Measurements from ENCODE around the gene CTSV.
A peak's percentile ranks its signal among the peaks of the same experiment; 100 is the strongest.
"Not testable (repeated sequence)": the region's sequence is repeated elsewhere in the genome, so short reads cannot be mapped to it uniquely, and the experiment has no call there.

CTSV gene

GRCh38 chr9:97038611-97039513 is at the start of gene CTSV:
TSS of gene CTSV (minus strand) at chr9:97039142. CDS start at chr9:97038043, 1,099 bp downstream.
- Histone ChIP-seq H3K9me3 (ENCODE audit: control insufficient read depth in 2 of 2, low read length in 2 of 2) (peaks cover 0 to 3% of the 10 kb centered on the region in 2 donors), H3K4me3 (ENCODE audit: low read length in 2 of 2) (peak within 1 kb of the TSS; percentile 63 to 77), H3K27me3 (ENCODE audit: control insufficient read depth in 1 of 2, insufficient read depth in 2 of 2, low read length in 2 of 2) (peaks cover 10 to 14% of the 10 kb centered on the region in 2 donors), H3K27ac (ENCODE audit: low read length) (no peak within 1 kb of the TSS), H3K36me3 (ENCODE audit: control insufficient read depth in 2 of 2, insufficient read depth in 2 of 2, low read length in 2 of 2) (no peaks in the 10 kb centered on the region), H3K4me1 (ENCODE audit: control insufficient read depth, insufficient read depth, low read length) (peaks cover 10% of the 10 kb centered on the region), H3K9ac (ENCODE audit: low read length in 2 of 2) (peak within 1 kb of the TSS; percentile 39 to 60)

- not testable (repeated sequence) for H3K4me3 ChIP-seq (ENCODE audit: low read length in 2 of 2); H3K36me3 ChIP-seq (ENCODE audit: control insufficient read depth in 2 of 2, insufficient read depth in 2 of 2, low read length in 2 of 2); H3K27ac ChIP-seq (ENCODE audit: low read length); H3K27me3 ChIP-seq (ENCODE audit: control insufficient read depth in 1 of 2, insufficient read depth in 2 of 2, low read length in 2 of 2); H3K4me1 ChIP-seq (ENCODE audit: control insufficient read depth, insufficient read depth, low read length); H3K9ac ChIP-seq (ENCODE audit: low read length in 2 of 2); H3K9me3 ChIP-seq (ENCODE audit: control insufficient read depth in 2 of 2, low read length in 2 of 2)
Observed at GRCh38 chr9:97087668-97088215, 48.8 kb upstream of the CTSV start.

DNA sequence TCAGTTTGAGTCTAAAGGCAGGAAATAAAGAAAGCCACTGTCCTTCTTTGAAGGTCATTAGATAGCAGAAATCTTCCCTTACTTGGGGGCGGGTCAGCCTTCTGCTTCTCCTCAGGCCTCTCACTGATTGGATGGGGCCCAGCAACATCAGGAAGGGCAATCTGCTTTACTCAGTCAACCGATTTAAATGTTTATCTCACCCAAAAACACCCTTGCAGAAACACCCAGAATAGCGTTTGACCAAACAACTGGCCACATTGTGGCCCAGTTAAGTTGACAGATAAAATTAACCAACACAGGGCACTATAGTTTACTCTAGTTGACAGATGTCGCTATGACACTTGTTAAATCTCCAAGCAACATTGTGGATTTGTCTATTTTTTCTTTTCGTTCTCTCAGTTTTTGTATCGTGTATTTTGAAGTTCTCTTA is 45.6 kb upstream of the CTSV start:
- not testable (repeated sequence) for H3K4me1 ChIP-seq (ENCODE audit: control insufficient read depth, insufficient read depth, low read length); H3K9me3 ChIP-seq (ENCODE audit: control insufficient read depth in 2 of 2, low read length in 2 of 2); H3K27me3 ChIP-seq (ENCODE audit: control insufficient read depth in 1 of 2, insufficient read depth in 2 of 2, low read length in 2 of 2); H3K27ac ChIP-seq (ENCODE audit: low read length); H3K9ac ChIP-seq (ENCODE audit: low read length in 2 of 2); H3K36me3 ChIP-seq (ENCODE audit: control insufficient read depth in 2 of 2, insufficient read depth in 2 of 2, low read length in 2 of 2); H3K4me3 ChIP-seq (ENCODE audit: low read length in 2 of 2)

- H3K9me3 ChIP-seq (ENCODE audit: control insufficient read depth in 2 of 2, low read length in 2 of 2): no peaks in the 10 kb centered on the region
- H3K27ac ChIP-seq (ENCODE audit: low read length): no peak overlapping the region
- H3K4me3 ChIP-seq (ENCODE audit: low read length in 2 of 2): no peak overlapping the region
- peaks cover 5% of the 10 kb centered on the region for H3K4me1 ChIP-seq (ENCODE audit: control insufficient read depth, insufficient read depth, low read length)
- H3K9ac ChIP-seq (ENCODE audit: low read length in 2 of 2): no peak overlapping the region
- no peaks in the 10 kb centered on the region for H3K36me3 ChIP-seq (ENCODE audit: control insufficient read depth in 2 of 2, insufficient read depth in 2 of 2, low read length in 2 of 2)
- H3K27me3 ChIP-seq (ENCODE audit: control insufficient read depth in 1 of 2, insufficient read depth in 2 of 2, low read length in 2 of 2): peaks cover 18 to 22% of the 10 kb centered on the region in 2 donors
Observed at GRCh38 chr9:97078362-97078761, 39.4 kb upstream of the CTSV start.

DNA sequence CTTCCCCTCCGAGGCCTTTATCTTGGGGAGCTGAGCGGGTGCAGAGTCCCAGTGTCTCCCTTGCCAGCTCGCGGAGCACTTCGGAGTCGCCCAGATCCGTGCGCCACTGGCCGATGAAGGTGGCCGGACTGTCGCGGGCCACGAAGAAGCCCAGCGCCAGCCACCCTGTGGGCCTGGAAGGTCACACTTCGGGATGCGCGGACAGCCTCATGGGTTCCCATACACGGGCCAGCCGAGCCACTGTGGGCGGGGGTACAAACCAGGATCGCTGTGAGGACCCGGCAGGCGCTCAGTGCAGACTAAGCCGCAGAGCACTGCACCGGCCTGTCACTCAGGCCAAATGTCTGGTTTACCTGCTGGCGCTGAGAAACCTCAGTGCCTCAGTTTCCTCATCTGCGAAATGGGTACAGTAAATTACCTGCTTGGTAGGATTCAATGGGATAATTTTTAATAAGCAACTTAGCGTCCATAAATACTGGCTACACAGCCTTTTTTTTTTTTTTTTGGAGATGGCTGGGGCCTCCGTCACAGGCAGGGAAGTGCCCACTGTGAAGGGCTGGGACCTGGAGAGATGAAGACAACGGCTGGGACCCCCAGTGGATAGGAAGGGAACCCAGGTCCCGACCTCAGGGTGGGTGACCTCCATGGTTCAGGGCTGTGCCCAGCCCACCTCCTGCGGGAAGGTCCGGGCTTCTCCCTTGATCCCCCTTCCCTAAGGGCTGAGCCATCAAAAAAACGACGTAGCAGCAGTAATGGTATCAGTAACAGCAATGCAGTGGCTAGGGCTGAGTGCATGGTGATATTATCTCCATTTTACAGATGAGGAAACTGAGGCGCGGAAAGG is 38.7 kb upstream of the CTSV start:
- Histone ChIP-seq H3K4me3 (ENCODE audit: low read length in 2 of 2) (no peak overlapping the region), H3K9ac (ENCODE audit: low read length in 2 of 2) (no peak overlapping the region), H3K27me3 (ENCODE audit: control insufficient read depth in 1 of 2, insufficient read depth in 2 of 2, low read length in 2 of 2) (peaks cover 19 to 24% of the 10 kb centered on the region in 2 donors), H3K36me3 (ENCODE audit: control insufficient read depth in 2 of 2, insufficient read depth in 2 of 2, low read length in 2 of 2) (no peaks in the 10 kb centered on the region), H3K4me1 (ENCODE audit: control insufficient read depth, insufficient read depth, low read length) (peaks cover 5% of the 10 kb centered on the region), H3K27ac (ENCODE audit: low read length) (no peak overlapping the region), H3K9me3 (ENCODE audit: control insufficient read depth in 2 of 2, low read length in 2 of 2) (no peaks in the 10 kb centered on the region)

DNA sequence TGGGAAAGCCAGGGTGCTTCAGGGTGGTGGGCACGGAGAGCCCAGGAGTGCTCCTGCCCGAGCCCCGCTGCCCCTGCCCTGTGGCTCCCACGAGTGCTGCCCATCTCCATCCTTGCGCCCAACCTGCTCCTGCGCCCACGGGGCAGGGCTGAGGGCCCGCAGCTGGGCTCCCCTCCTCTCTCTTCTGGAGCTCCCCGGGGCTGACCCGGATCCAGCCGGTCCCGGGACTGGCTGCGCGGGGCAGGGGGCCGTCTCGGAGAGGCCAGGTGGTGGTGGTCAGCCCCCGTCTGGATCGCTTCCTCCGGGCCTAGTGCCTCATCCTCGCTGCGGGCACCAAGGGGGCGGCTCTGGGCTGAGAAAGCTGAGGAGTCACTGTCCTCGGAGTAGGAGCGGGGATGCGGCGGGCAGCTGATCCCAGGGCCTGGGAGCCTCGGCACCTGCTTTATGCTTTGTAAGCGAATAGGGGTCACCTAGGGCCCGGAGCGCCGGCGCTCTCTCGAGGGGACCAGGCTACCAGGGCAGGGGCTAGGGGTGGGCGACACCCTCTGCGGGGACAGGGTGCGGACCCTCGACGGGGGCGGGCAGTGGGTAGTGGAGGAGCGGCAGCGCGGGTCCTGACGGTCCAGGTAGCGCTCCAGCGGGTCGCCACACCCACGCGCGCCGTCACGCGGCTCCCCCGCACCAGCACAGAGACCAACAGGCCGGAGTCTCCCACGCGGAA is 37.9 kb upstream of the CTSV start:
- H3K27me3 ChIP-seq (ENCODE audit: control insufficient read depth in 1 of 2, insufficient read depth in 2 of 2, low read length in 2 of 2): peaks cover 25 to 26% of the 10 kb centered on the region in 2 donors
- not testable (repeated sequence) for H3K9ac ChIP-seq (ENCODE audit: low read length in 2 of 2); H3K4me1 ChIP-seq (ENCODE audit: control insufficient read depth, insufficient read depth, low read length); H3K4me3 ChIP-seq (ENCODE audit: low read length in 2 of 2); H3K36me3 ChIP-seq (ENCODE audit: control insufficient read depth in 2 of 2, insufficient read depth in 2 of 2, low read length in 2 of 2); H3K9me3 ChIP-seq (ENCODE audit: control insufficient read depth in 2 of 2, low read length in 2 of 2); H3K27ac ChIP-seq (ENCODE audit: low read length)

DNA sequence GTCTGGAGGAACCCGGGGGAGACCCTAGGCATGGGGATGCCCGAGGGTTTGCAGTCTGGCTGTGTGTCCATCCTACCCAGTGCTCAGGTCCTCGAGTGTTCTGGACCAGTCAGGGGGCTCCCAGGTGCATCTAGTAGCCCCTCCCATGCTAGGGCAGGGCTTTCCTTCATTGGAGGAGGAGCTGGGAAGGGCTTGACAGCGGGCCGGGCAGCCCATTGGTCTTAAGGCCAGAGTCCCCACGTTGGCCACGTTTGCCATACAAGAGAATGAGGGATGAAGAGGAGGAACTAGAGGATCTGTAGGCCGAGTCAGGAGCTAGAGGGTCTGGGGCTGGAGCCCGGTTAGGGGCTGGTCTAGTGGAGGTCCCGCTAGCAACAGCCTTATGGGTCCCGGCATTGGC is 37.3 kb upstream of the CTSV start:
- H3K4me3 ChIP-seq (ENCODE audit: low read length in 2 of 2): no peak overlapping the region
- H3K9ac ChIP-seq (ENCODE audit: low read length in 2 of 2): no peak overlapping the region
- no peaks in the 10 kb centered on the region for H3K36me3 ChIP-seq (ENCODE audit: control insufficient read depth in 2 of 2, insufficient read depth in 2 of 2, low read length in 2 of 2)
- H3K27me3 ChIP-seq (ENCODE audit: control insufficient read depth in 1 of 2, insufficient read depth in 2 of 2, low read length in 2 of 2): peaks cover 25 to 26% of the 10 kb centered on the region in 2 donors
- H3K4me1 ChIP-seq (ENCODE audit: control insufficient read depth, insufficient read depth, low read length): peaks cover 5% of the 10 kb centered on the region
- H3K9me3 ChIP-seq (ENCODE audit: control insufficient read depth in 2 of 2, low read length in 2 of 2): no peaks in the 10 kb centered on the region
- H3K27ac ChIP-seq (ENCODE audit: low read length): no peak overlapping the region

DNA sequence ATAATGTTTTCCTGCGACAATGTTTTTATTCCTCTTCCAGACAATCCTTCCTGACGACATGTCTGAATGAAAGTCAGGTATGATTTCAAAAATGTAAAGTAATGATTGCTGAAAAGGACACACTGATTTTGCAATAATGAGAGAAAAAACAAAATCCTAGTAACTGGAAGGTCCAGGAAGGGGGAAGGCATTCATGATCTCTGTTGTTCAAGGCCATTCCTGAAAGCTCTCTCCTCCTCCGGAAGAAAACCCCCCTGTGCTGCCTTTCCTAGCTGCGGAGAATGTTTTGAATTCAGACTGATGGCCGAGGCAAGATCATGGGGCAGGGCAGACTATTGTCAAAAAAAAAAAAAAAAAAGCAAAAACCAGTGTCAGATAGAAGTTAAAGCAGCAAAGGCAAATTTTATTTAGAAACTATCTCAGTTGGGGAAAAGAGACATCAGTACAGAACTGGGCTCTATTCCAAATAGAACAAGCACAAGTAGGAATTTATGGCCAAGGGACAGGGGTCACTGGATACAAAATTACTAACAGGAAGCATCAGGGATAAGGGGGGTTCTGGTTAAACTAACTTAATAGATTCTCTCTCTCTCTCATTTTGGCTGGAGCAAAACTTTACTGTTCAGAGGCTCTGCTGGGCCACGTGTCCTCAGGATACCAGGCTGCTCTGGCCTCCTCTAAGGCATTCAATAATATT is 36.5 kb upstream of the CTSV start:
- H3K27me3 ChIP-seq (ENCODE audit: control insufficient read depth in 1 of 2, insufficient read depth in 2 of 2, low read length in 2 of 2): peaks cover 25 to 26% of the 10 kb centered on the region in 2 donors
- H3K36me3 ChIP-seq (ENCODE audit: control insufficient read depth in 2 of 2, insufficient read depth in 2 of 2, low read length in 2 of 2): no peaks in the 10 kb centered on the region
- no peak overlapping the region for H3K27ac ChIP-seq (ENCODE audit: low read length)
- H3K4me1 ChIP-seq (ENCODE audit: control insufficient read depth, insufficient read depth, low read length): peaks cover 5% of the 10 kb centered on the region
- no peak overlapping the region for H3K9ac ChIP-seq (ENCODE audit: low read length in 2 of 2)
- no peak overlapping the region for H3K4me3 ChIP-seq (ENCODE audit: low read length in 2 of 2)
- H3K9me3 ChIP-seq (ENCODE audit: control insufficient read depth in 2 of 2, low read length in 2 of 2): no peaks in the 10 kb centered on the region

DNA sequence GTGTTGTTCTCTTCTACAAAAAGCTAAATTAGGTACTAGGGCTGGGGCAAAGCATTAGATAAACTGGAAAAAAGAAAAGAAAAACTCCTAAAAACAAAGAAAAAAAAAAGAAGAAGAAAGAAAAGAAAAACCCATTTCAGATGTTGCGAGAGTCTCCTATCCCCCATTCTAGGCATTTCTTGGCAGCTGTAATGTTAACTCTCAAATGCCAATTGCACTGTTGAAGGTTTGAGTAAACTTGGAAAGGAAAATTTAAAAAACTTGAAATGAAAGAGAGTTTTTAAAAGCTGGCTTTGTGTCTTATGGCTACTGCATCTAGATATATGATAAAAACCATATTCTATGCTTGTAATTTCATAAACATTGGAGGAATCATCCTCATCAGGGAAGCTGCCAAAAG is 34.6 kb upstream of the CTSV start:
- no peak overlapping the region for H3K9ac ChIP-seq (ENCODE audit: low read length in 2 of 2)
- no peaks in the 10 kb centered on the region for H3K36me3 ChIP-seq (ENCODE audit: control insufficient read depth in 2 of 2, insufficient read depth in 2 of 2, low read length in 2 of 2)
- peaks cover 25 to 26% of the 10 kb centered on the region in 2 donors for H3K27me3 ChIP-seq (ENCODE audit: control insufficient read depth in 1 of 2, insufficient read depth in 2 of 2, low read length in 2 of 2)
- H3K4me3 ChIP-seq (ENCODE audit: low read length in 2 of 2): no peak overlapping the region
- no peak overlapping the region for H3K27ac ChIP-seq (ENCODE audit: low read length)
- H3K4me1 ChIP-seq (ENCODE audit: control insufficient read depth, insufficient read depth, low read length): peaks cover 5% of the 10 kb centered on the region
- H3K9me3 ChIP-seq (ENCODE audit: control insufficient read depth in 2 of 2, low read length in 2 of 2): no peaks in the 10 kb centered on the region
